GM23338 (cell line): ENCODE data around the gene MCRIP1. TPM values are rescaled to one million over a fixed set of nuclear protein-coding genes. Genes with fewer than 3 reads are reported as not detected.
A peak's percentile ranks its signal among the peaks of the same experiment; 100 is the strongest.

Source experiments
- ATAC-seq: fragments of 200-7000 bp; cut with Tn5 transposase; 3 replicates; pipeline ENCODE4 v1.9.1; 2020
- DNase-seq: peaks from one replicate; pipeline ENCODE4 v3.0.0-alpha.2; 2015; ENCODE audit warnings: low spot score
- H2AFZ ChIP-seq: fragments of 200-600 bp; sonication (generic); 2 replicates; pipeline ENCODE4 v1.8.0; 2016; ENCODE audit warnings: antibody characterized with exemption, mild to moderate bottlenecking, moderate library complexity
- H3F3A ChIP-seq: fragments of 200-600 bp; sonication (generic); replicated peaks from 2 replicates; pipeline ENCODE4 v1.8.0; 2017; ENCODE audit warnings: antibody characterized with exemption, mixed run types, low read depth
- H3K27ac ChIP-seq: fragments of 200-600 bp; sonication (generic); 2 replicates; pipeline ENCODE4 v1.6.1; 2016; ENCODE audit warnings: low read depth
- H3K27me3 ChIP-seq: fragments of 200-600 bp; sonication (generic); 2 replicates; pipeline ENCODE4 v1.8.0; 2016; ENCODE audit warnings: mild to moderate bottlenecking, mixed run types, moderate library complexity; ENCODE audit not compliant: insufficient read depth
- H3K36me3 ChIP-seq: fragments of 200-600 bp; sonication (generic); 2 replicates; pipeline ENCODE4 v1.8.0; 2016; ENCODE audit warnings: mild to moderate bottlenecking; ENCODE audit not compliant: insufficient read depth
- H3K4me1 ChIP-seq: fragments of 200-600 bp; sonication (generic); 2 replicates; pipeline ENCODE4 v1.8.0; 2016; ENCODE audit warnings: mild to moderate bottlenecking, moderate library complexity; ENCODE audit not compliant: insufficient read depth
- H3K4me2 ChIP-seq: fragments of 200-600 bp; sonication (generic); 2 replicates; pipeline ENCODE4 v1.7.1; 2017; ENCODE audit warnings: mixed run types
- H3K4me3 ChIP-seq: fragments of 200-600 bp; sonication (generic); 2 replicates; pipeline ENCODE4 v1.6.1; 2016; ENCODE audit warnings: mixed run types
- H3K79me2 ChIP-seq: fragments of 200-600 bp; sonication (generic); replicated peaks from 2 replicates; pipeline ENCODE4 v1.8.0; 2017; ENCODE audit warnings: mild to moderate bottlenecking; ENCODE audit not compliant: insufficient read depth
- H3K9me2 ChIP-seq: fragments of 200-600 bp; sonication (generic); 2 replicates; pipeline ENCODE4 v1.8.0; 2017; ENCODE audit not compliant: insufficient read depth
- H4K20me1 ChIP-seq: fragments of 200-600 bp; sonication (generic); replicated peaks from 2 replicates; pipeline ENCODE4 v1.8.0; 2017; ENCODE audit warnings: mild to moderate bottlenecking; ENCODE audit not compliant: insufficient read depth
- H3K27ac Mint-ChIP-seq: 2 replicates; pipeline ENCODE4 v1.8.0; 2020; ENCODE audit warnings: inconsistent platforms, mild to moderate bottlenecking, moderate library complexity, mixed read lengths
- H3K27me3 Mint-ChIP-seq: 3 replicates; pipeline ENCODE4 v1.8.0; 2022; ENCODE audit warnings: low read depth, mild to moderate bottlenecking, moderate library complexity, mixed read lengths, inconsistent platforms; ENCODE audit not compliant: insufficient read depth, poor library complexity
- H3K36me3 Mint-ChIP-seq: 3 replicates; pipeline ENCODE4 v1.8.0; 2021; ENCODE audit warnings: low read depth, mild to moderate bottlenecking, inconsistent platforms, moderate library complexity, mixed read lengths
- H3K4me1 Mint-ChIP-seq: 3 replicates; pipeline ENCODE4 v1.8.0; 2020; ENCODE audit warnings: mild to moderate bottlenecking, inconsistent platforms, mixed read lengths
- H3K4me3 Mint-ChIP-seq: 3 replicates; pipeline ENCODE4 v1.8.0; 2021; ENCODE audit warnings: moderate library complexity, mild to moderate bottlenecking, inconsistent platforms, mixed read lengths
- H3K9me3 Mint-ChIP-seq: 3 replicates; pipeline ENCODE4 v1.8.0; 2020; ENCODE audit warnings: moderate library complexity, mild to moderate bottlenecking, inconsistent platforms, mixed read lengths
- CREB1 ChIP-seq: fragments of 250-450 bp; sonication (Bioruptor Pico); IDR thresholded peaks from 2 replicates; pipeline ENCODE4 v1.5.0; 2020; ENCODE audit warnings: low read depth, mild to moderate bottlenecking, moderate library complexity
- EZH2 ChIP-seq: fragments of 200-600 bp; sonication (generic); IDR thresholded peaks from one replicate; pipeline ENCODE4 v1.8.0; 2017; ENCODE audit warnings: antibody characterized with exemption, mild to moderate bottlenecking, low read depth; ENCODE audit not compliant: unreplicated experiment
- JUNB ChIP-seq: IDR thresholded peaks from one replicate; pipeline ENCODE4 v1.6.1; 2016; ENCODE audit warnings: antibody characterized with exemption; ENCODE audit not compliant: unreplicated experiment
- STAT1 ChIP-seq: IDR thresholded peaks from one replicate; pipeline ENCODE4 v1.6.1; 2016; ENCODE audit warnings: antibody characterized with exemption; ENCODE audit not compliant: unreplicated experiment
- ZNF462 ChIP-seq: fragments of 250-450 bp; sonication (Bioruptor Pico); IDR thresholded peaks from 2 replicates; pipeline ENCODE4 v1.5.0; 2020; ENCODE audit warnings: mild to moderate bottlenecking, moderate library complexity
- polyA plus RNA-seq: library from polyadenylated mRNA; unstranded; fragments of >200 nt; fragmentation: Nextera tagmentation; extraction: Ambion mirVana; gene quantifications from 2 replicates; pipeline ENCODE4 v1.2.1, GENCODE V29; 2016
- total RNA-seq: library from RNA; depleted of rRNA; stranded (reverse); fragments of >200 nt; shearing (Covaris generic); gene quantifications from 2 replicates; pipeline ENCODE4 v1.2.3, GENCODE V29; 2014

Gene MCRIP1
- total and polyA plus RNA-seq, 2 experiments from 2014 or later, result 85.2 to 101 TPM

GRCh38 chr17:81843713-81844326 lies 10.7 kb upstream of the MCRIP1 start:
- Histone ChIP-seq H3F3A (peaks cover 8% of the 10 kb centered on the region; the same call in 1 of the 2 replicates), H3K4me2 (no peak overlapping the region), H3K79me2 (no peaks in the 10 kb centered on the region), H2AFZ (no peak overlapping the region), H3K9me2 (no peaks in the 10 kb centered on the region), H4K20me1 (peaks cover 6% of the 10 kb centered on the region; the same call in 1 of the 2 replicates), H3K27ac (no peak overlapping the region), H3K36me3 (peaks cover 7% of the 10 kb centered on the region; the same call in 1 of the 2 replicates), H3K4me3 (no peak overlapping the region), H3K4me1 (no peaks in the 10 kb centered on the region), H3K27me3 (no peaks in the 10 kb centered on the region)
- DNase-seq (no peak), ATAC-seq (no peak)
- no peaks in the 10 kb centered on the region for H3K27me3 Mint-ChIP-seq
- H3K27ac Mint-ChIP-seq, result no peak overlapping the region
- TF ChIP-seq CREB1, result no peak
- TF ChIP-seq EZH2, result no peak
- TF ChIP-seq ZNF462 (CRISPR knock-in tag), result no peak
- H3K36me3 Mint-ChIP-seq, result peaks cover 34% of the 10 kb centered on the region
- H3K9me3 Mint-ChIP-seq, result no peaks in the 10 kb centered on the region
- peaks cover 1% of the 10 kb centered on the region; the same call in 1 of the 3 replicates for H3K4me1 Mint-ChIP-seq
- H3K4me3 Mint-ChIP-seq, result no peak overlapping the region

DNA sequence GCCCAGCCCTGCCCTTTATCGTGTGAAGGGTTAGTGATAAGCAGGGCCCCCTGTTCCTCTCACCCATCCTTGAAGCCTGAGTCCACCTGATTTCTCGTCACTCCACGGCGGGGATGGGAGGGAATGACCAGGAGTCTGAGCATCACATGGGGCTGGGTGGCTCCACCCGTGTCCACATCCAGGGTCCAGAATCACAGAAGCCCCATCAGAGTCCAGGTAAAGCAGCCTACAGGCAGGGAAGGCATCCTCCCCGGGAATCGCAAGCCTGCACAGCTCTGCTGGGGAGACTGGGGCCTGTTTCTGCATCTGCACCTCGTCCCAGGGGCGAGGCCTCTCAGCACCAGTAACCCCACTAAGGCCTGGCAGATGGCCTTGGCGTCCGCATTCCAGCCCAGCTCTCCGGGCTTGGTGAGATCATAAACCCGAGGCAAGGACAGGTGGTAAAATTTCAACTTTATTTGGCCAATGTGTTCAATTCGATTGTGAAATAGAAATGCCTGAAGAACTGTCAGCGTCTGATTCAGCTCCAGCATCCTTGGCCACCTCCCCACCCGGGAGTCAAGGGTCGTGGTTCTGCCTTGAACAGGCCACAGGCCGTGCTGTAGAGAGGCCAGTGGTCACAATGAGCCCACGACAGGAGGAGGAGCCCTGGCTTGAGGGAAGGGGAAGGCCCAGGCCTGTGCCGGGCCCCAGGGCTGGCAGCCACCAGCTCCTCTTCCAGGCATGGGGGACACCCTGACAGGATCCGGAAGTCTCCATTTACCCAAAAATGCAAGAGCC lies 9.8 kb upstream of the MCRIP1 start:
- Mint-ChIP-seq H3K4me3 (no peak overlapping the region), H3K36me3 (peaks cover 31% of the 10 kb centered on the region), H3K9me3 (no peaks in the 10 kb centered on the region), H3K27me3 (no peaks in the 10 kb centered on the region), H3K27ac (no peak overlapping the region), H3K4me1 (peaks cover 2% of the 10 kb centered on the region; the same call in 1 of the 3 replicates)
- Histone ChIP-seq H3K4me1 (no peaks in the 10 kb centered on the region), H3K36me3 (peaks cover 7% of the 10 kb centered on the region; the same call in 1 of the 2 replicates), H2AFZ (no peak overlapping the region), H3K27ac (0 out of 2 replicates have a peak overlapping the region, but pooled peaks have one; percentile 50), H3K4me3 (no peak overlapping the region), H3K9me2 (no peaks in the 10 kb centered on the region), H3F3A (0 out of 2 replicates have a peak, but pooled peaks cover 8% of the 10 kb centered on the region), H4K20me1 (peaks cover 6% of the 10 kb centered on the region; the same call in 1 of the 2 replicates), H3K27me3 (no peaks in the 10 kb centered on the region), H3K4me2 (no peak overlapping the region), H3K79me2 (no peaks in the 10 kb centered on the region)
- ATAC-seq, result no peak
- no peak for DNase-seq
- TF ChIP-seq STAT1, result no peak
- TF ChIP-seq JUNB, result no peak
